Fibroblast of mammary gland (primary cell): ENCODE data around the gene KCTD17.

Experiments
- DNase-seq: peaks from one replicate; pipeline ENCODE4 v3.0.0-alpha.2; 2010; ENCODE audit warnings: low read depth
- H3K4me3 ChIP-seq: 2 replicates; pipeline ENCODE4 v1.5.1; 2011; ENCODE audit warnings: low read depth, mild to moderate bottlenecking, low read length, moderate library complexity; ENCODE audit not compliant: control insufficient read depth
- CTCF ChIP-seq: conservative IDR thresholded peaks from 2 replicates; pipeline ENCODE4 v1.5.1; 2011; ENCODE audit warnings: low read depth, low read length, inconsistent platforms; ENCODE audit not compliant: control insufficient read depth, insufficient read depth

Gene KCTD17

GRCh38 chr22:37072673-37073072 lies 21.1 kb downstream of the KCTD17 start:
- TF ChIP-seq CTCF: no peak
- no peak for DNase-seq
- no peak overlapping the region for H3K4me3 ChIP-seq

- H3K4me3 ChIP-seq: no peak overlapping the region
- DNase-seq: no peak
- TF ChIP-seq CTCF: no peak
These were observed 23.0 kb downstream of the KCTD17 start for GRCh38 chr22:37074537-37074936.

- TF ChIP-seq CTCF: no peak
- H3K4me3 ChIP-seq: no peak overlapping the region
- no peak for DNase-seq
These were observed 23.5 kb downstream of the KCTD17 start for GRCh38 chr22:37075046-37075445.

GRCh38 chr22:37075822-37076433 lies 24.4 kb downstream of the KCTD17 start:
- no peak for TF ChIP-seq CTCF
- no peak overlapping the region for H3K4me3 ChIP-seq
- no peak for DNase-seq

- TF ChIP-seq CTCF: peak; percentile 94
- peak; percentile 43 for DNase-seq
These were observed 26.4 kb downstream of the KCTD17 start for GRCh38 chr22:37077802-37078448.

GRCh38 chr22:37079158-37079557 lies 27.6 kb downstream of the KCTD17 start:
- no peak for DNase-seq
- no peak overlapping the region for H3K4me3 ChIP-seq
- no peak for TF ChIP-seq CTCF

More at GRCh38 chr22:37077802-37078448, 26.4 kb downstream of the KCTD17 start:
- no peak overlapping the region for H3K4me3 ChIP-seq
